SK-N-MC (cell line): Measurements from ENCODE around the gene TMIE.

Experiments used
- DNase-seq: peaks from one replicate; pipeline ENCODE4 v3.0.0-alpha.2; 2011; ENCODE audit warnings: low read depth, low spot score
- H3K27ac ChIP-seq: fragments of 200-600 bp; sonication (generic); 2 replicates; pipeline ENCODE4 v1.5.1; 2016; ENCODE audit warnings: mixed run types
- H3K36me3 ChIP-seq: fragments of 200-600 bp; sonication (generic); 2 replicates; pipeline ENCODE4 v1.6.1; 2017; ENCODE audit warnings: antibody characterized with exemption, low read length, mixed read lengths; ENCODE audit not compliant: insufficient read depth
- H3K4me3 ChIP-seq: fragments of 200-600 bp; sonication (generic); 2 replicates; pipeline ENCODE4 v1.5.1; 2016
- H3K9ac ChIP-seq: fragments of 200-600 bp; sonication (generic); 2 replicates; pipeline ENCODE4 v1.8.0; 2017; ENCODE audit warnings: mixed run types, mixed read lengths; ENCODE audit not compliant: insufficient read length
- H3K9me3 ChIP-seq: fragments of 200-600 bp; sonication (generic); 2 replicates; pipeline ENCODE4 v1.6.1; 2017; ENCODE audit warnings: low read depth, mild to moderate bottlenecking, antibody characterized with exemption, low read length, moderate library complexity, mixed read lengths
- EZH2 ChIP-seq: fragments of 200-600 bp; sonication (generic); IDR thresholded peaks from one replicate; pipeline ENCODE4 v1.6.1; 2017; ENCODE audit warnings: antibody characterized with exemption
- FOXP2 ChIP-seq: optimal IDR thresholded peaks from 2 replicates; pipeline ENCODE3; 2011; ENCODE audit warnings: mild to moderate bottlenecking, moderate library complexity; ENCODE audit not compliant: insufficient read depth; ENCODE audit errors: extremely low read length, control extremely low read depth
- POLR2AphosphoS5 ChIP-seq: IDR thresholded peaks from 2 replicates; pipeline ENCODE4 v1.6.1; 2012; ENCODE audit warnings: mild to moderate bottlenecking, low read depth, low read length, borderline replicate concordance

Gene TMIE

DNA sequence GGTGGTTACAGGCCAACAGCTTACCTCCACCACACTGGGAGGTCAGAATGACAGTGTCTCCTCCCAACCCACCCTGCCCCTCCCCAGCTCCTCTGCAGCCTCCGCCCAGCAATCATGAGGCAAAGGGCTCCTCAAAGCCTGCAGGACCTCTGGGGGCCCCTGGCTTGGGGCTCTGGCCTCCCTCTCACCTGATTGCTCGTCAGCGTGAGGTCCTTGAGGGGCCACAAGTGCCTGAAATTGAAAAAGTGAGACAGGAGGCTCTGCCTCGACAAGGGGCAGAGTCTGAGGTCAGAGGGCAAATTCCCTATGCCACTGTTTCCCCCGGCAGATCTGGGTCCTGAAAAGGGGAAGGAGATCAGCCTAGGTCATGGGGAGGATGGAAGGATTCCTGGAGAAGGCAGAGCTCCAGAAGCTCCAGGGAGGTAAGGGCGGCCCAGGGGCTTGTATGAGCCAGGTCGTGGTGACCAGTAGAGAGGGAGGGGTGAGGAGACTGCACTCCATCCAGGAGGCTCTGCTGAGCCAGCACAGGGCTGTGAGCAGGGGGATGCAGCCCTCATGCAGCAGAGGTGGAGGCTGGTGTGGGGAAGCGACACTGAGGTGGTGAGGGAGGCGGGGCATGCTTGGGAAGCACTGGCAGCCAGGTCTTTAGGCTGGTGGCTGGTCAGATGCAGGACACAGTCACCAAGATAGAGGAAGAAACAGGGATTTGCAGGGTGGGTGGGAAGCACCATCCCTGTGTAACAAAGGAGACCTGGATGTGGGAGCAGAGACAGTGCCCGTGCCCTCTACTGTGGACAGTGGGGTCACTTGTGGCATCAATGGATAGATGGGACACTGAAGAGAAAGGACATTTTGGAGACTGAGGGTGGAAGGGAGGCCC, 27.8 kb upstream of the TMIE start:
- H3K9me3 ChIP-seq = no peaks in the 10 kb centered on the region
- no peak overlapping the region for H3K9ac ChIP-seq
- H3K36me3 ChIP-seq = no peaks in the 10 kb centered on the region
- TF ChIP-seq EZH2 (no peak), POLR2AphosphoS5 (no peak), FOXP2 (no peak)
- no peak for DNase-seq
- no peak overlapping the region for H3K27ac ChIP-seq
- H3K4me3 ChIP-seq = no peak overlapping the region

DNA sequence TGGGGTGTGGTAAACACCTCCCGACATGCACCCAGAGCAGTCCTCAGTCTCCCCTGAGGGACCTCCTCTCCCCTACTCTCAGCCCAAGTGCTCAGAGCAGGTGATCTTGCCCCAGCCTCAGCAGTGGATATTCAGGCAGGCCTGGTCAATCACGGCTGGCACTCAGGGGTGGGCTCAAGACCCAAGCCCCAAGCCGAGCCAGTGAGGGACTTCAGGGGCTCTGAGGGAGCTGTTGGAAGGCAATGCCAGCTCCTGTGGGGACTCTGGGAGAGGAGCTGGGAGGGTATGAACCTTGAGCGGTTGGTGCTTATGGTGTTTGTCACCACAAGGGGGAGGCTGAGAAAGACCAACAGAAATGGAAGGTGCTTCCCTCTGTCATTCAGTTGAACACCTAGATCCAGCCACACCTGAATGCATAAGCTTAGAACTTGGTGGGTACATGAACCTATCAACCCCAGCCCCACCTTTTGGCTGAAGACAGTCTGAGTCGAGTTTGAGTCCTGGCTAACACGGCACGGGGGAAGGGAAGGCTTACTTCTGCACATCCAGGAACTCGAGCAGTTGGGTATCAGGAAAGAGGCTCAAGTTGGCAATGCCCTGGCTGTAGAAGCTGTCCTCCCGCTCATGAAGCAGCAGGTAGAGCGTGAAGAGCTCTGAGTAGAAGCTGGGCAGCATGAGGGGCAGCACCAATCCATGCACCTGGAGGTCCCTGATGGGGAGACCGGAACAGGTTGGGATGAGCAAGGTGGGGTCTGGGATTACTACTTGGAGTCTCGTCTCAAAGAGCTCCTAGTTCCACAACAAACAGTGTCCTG, 27.0 kb upstream of the TMIE start:
- Histone ChIP-seq H3K4me3 (no peak overlapping the region), H3K9ac (no peak overlapping the region), H3K27ac (no peak overlapping the region), H3K9me3 (no peaks in the 10 kb centered on the region), H3K36me3 (no peaks in the 10 kb centered on the region)
- TF ChIP-seq POLR2AphosphoS5 (no peak), EZH2 (no peak), FOXP2 (no peak)
- DNase-seq = no peak

- no peak for TF ChIP-seq POLR2AphosphoS5
- TF ChIP-seq EZH2 = no peak
- DNase-seq = no peak
- H3K9ac ChIP-seq = no peak overlapping the region
- H3K36me3 ChIP-seq = no peaks in the 10 kb centered on the region
- no peak overlapping the region for H3K4me3 ChIP-seq
- no peaks in the 10 kb centered on the region for H3K9me3 ChIP-seq
- no peak overlapping the region for H3K27ac ChIP-seq
Measured at GRCh38 chr3:46675426-46675825, 25.8 kb upstream of the TMIE start.

GRCh38 chr3:46675843-46676567, 25.2 kb upstream of the TMIE start:
- DNase-seq = no peak
- Histone ChIP-seq H3K27ac (no peak overlapping the region), H3K36me3 (no peaks in the 10 kb centered on the region), H3K4me3 (no peak overlapping the region), H3K9me3 (no peaks in the 10 kb centered on the region), H3K9ac (no peak overlapping the region)
- TF ChIP-seq FOXP2 (no peak), POLR2AphosphoS5 (no peak), EZH2 (no peak)

DNA sequence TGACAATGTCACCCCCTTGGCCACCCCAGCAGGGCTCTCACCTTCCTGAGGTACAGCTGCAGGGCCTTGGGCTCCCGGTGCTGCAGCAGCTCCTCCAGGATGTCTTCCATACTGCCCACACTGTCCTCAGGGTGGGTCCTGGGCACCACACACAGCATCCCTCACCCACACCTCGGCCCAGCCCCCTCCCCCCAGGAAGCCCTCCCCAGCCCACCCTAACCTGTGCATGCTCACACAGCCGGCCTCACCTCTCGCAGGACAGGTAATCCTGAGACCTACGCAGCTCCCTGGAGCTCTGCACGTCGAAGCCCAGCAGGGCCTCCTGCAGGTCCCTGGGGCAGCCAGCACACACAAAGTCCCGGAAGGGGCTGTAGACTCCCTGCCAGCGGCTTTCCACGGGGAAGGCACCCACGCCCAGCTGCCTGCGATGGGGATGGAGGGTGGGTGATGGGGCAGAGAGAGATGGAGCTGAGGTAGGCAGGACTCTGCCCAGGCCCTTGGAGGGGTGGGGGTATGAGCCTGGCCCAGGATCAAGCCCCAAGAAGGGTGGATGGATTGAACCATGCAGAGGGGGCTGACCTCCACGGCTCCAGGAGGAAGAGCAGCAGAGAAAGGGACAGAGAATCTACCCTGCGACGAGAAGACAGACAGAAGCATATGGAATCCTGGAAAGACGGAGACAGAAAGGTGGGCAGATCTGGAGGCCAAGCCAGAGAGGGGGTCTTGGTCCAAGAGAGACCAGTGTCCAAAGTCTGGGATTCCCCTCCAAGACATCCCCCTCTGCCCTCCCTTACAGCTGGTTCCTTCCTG, 24.4 kb upstream of the TMIE start:
- H3K4me3 ChIP-seq = no peak overlapping the region
- H3K36me3 ChIP-seq = no peaks in the 10 kb centered on the region
- no peak overlapping the region for H3K9ac ChIP-seq
- H3K27ac ChIP-seq = no peak overlapping the region
- DNase-seq = no peak
- no peaks in the 10 kb centered on the region for H3K9me3 ChIP-seq
- no peak for TF ChIP-seq EZH2
- TF ChIP-seq POLR2AphosphoS5 = no peak
- TF ChIP-seq FOXP2 = no peak

DNA sequence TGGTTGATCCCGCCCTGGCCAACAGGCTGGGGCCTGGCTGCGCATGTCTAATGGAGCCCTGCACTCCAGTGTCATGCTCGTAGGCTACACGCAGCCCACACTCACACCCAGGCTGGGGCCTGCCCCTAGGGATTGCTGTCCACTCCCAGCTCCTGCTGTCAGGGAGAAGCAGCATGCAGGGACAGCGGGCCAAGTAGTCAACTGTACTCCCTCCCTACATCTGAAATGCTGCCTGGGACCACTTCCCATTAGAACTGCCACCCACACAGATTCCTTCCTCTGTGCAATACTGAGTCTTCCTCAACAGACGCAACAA, 23.8 kb upstream of the TMIE start:
- no peak for TF ChIP-seq POLR2AphosphoS5
- no peak for TF ChIP-seq FOXP2
- no peak for TF ChIP-seq EZH2
- Histone ChIP-seq H3K27ac (no peak overlapping the region), H3K9ac (no peak overlapping the region), H3K9me3 (no peaks in the 10 kb centered on the region), H3K36me3 (no peaks in the 10 kb centered on the region), H3K4me3 (no peak overlapping the region)
- no peak for DNase-seq

DNA sequence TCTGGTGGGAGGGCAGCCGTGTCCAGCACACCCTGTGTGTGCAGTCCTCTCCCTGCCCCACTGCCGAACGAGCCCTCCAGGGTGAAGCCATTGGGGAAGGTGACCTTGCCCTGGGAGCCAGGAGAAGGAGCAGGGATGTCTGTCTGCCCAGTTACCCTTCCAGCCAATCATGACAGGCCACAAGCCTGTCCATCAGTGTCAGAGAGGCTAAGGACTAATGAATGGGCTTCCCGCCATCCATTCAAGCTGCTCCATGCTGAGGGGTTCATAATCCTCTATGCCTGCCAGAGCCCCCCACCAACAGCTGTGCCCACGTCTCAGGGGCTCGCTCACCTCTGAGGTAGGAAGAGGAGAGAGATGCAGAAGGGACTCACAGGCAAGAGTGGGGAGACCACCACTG, 22.9 kb upstream of the TMIE start:
- Histone ChIP-seq H3K9me3 (no peaks in the 10 kb centered on the region), H3K4me3 (no peak overlapping the region), H3K36me3 (no peaks in the 10 kb centered on the region), H3K27ac (no peak overlapping the region), H3K9ac (no peak overlapping the region)
- no peak for DNase-seq
- TF ChIP-seq FOXP2 (no peak), EZH2 (no peak), POLR2AphosphoS5 (no peak)

GRCh38 chr3:46679681-46680080, 21.5 kb upstream of the TMIE start:
- no peak overlapping the region for H3K27ac ChIP-seq
- DNase-seq = no peak
- H3K36me3 ChIP-seq = no peaks in the 10 kb centered on the region
- H3K9me3 ChIP-seq = no peaks in the 10 kb centered on the region
- no peak overlapping the region for H3K9ac ChIP-seq
- no peak for TF ChIP-seq FOXP2
- TF ChIP-seq POLR2AphosphoS5 = no peak
- no peak for TF ChIP-seq EZH2
- no peak overlapping the region for H3K4me3 ChIP-seq
